K562 (cell line): ENCODE data around the gene MITF. TPM values are rescaled to one million over a fixed set of nuclear protein-coding genes. Genes with fewer than 3 reads are reported as not detected.

ENCODE experiments used
- ADNP ChIP-seq: fragments of 200-800 bp; sonication (Bioruptor generic); IDR thresholded peaks from 2 replicates; pipeline ENCODE4 v1.6.1; 2016; ENCODE audit warnings: missing genetic modification characterization, missing compliant biosample characterization
- CEBPB ChIP-seq: fragments of 450-650 bp; IDR thresholded peaks from 2 replicates; pipeline ENCODE4 v1.6.1; 2016; ENCODE audit warnings: missing genetic modification characterization, missing compliant biosample characterization
- CREB1 ChIP-seq, 2 experiments: sonication (generic) in 1 of 2; formaldehyde crosslinking in 1 of 2; IDR thresholded peaks; 2 replicates each; pipeline versions ENCODE4 v1.6.1 to v1.8.0; 2012 to 2022; ENCODE audit warnings: inconsistent platforms in 1 of 2, mild to moderate bottlenecking in 1 of 2, missing genetic modification reagents in 1 of 2, moderate library complexity in 1 of 2
- EHMT2 ChIP-seq: fragments of 450-650 bp; IDR thresholded peaks from 2 replicates; pipeline ENCODE4 v1.6.1; 2018; ENCODE audit warnings: antibody characterized with exemption
- ELF1 ChIP-seq: fragments of 200-800 bp; sonication (Bioruptor generic); IDR thresholded peaks from 2 replicates; pipeline ENCODE4 v1.6.1; 2016; ENCODE audit warnings: missing genetic modification characterization, missing compliant biosample characterization
- EP300 ChIP-seq: IDR thresholded peaks from 2 replicates; pipeline ENCODE4 v1.6.1; 2012; ENCODE audit warnings: low read length, improper control_type of control experiment
- FOXK1 ChIP-seq: sonication (generic); formaldehyde crosslinking; IDR thresholded peaks from 2 replicates; pipeline ENCODE4 v1.8.0; 2022; ENCODE audit warnings: missing genetic modification reagents, mild to moderate bottlenecking, borderline replicate concordance
- JUN ChIP-seq, 2 experiments: sonication (generic) in 1 of 2; formaldehyde crosslinking in 1 of 2; IDR thresholded peaks; 2 replicates each; pipeline versions ENCODE4 v1.6.1 to v1.8.0; 2012 to 2022; ENCODE audit warnings: borderline replicate concordance in 2 of 2, mild to moderate bottlenecking in 2 of 2, improper control_type of control experiment in 1 of 2, low read depth in 1 of 2, low read length in 1 of 2, missing genetic modification reagents in 1 of 2
- JUND ChIP-seq, 2 experiments: IDR thresholded peaks; 2 replicates in 1 of 2; 3 replicates in 1 of 2; pipeline ENCODE4 v1.6.1; 2011; ENCODE audit warnings: borderline replicate concordance in 2 of 2, low read depth in 2 of 2, low read length in 2 of 2, improper control_type of control experiment in 1 of 2, missing biosample characterization in 1 of 2, missing genetic modification characterization in 1 of 2, missing genetic modification reagents in 1 of 2
- NR2C2 ChIP-seq, 2 experiments: fragments of 200-800 bp in 1 of 2; sonication (Bioruptor generic) in 1 of 2; sonication (generic) in 1 of 2; formaldehyde crosslinking in 1 of 2; IDR thresholded peaks; 2 replicates each; pipeline versions ENCODE4 v1.6.1 to v1.8.0; 2016 to 2022; ENCODE audit warnings: mild to moderate bottlenecking in 1 of 2, missing compliant biosample characterization in 1 of 2, missing genetic modification characterization in 1 of 2, missing genetic modification reagents in 1 of 2
- NR4A1 ChIP-seq, 2 experiments: fragments of 250-450 bp in 1 of 2; fragments of 450-650 bp in 1 of 2; sonication (Bioruptor Pico) in 1 of 2; IDR thresholded peaks; 2 replicates each; pipeline versions ENCODE4 v1.4.0 to v1.6.1; 2016 to 2020; ENCODE audit warnings: mild to moderate bottlenecking in 2 of 2, missing compliant biosample characterization in 1 of 2, missing genetic modification characterization in 1 of 2, moderate library complexity in 1 of 2
- PHF8 ChIP-seq: fragments of 200-600 bp; sonication (generic); IDR thresholded peaks from 2 replicates; pipeline ENCODE4 v1.6.1; 2012; ENCODE audit warnings: mixed run types, mild to moderate bottlenecking, inconsistent platforms, low read length, moderate library complexity, borderline replicate concordance
- PRMT5 ChIP-seq: sonication (generic); formaldehyde crosslinking; IDR thresholded peaks from 2 replicates; pipeline ENCODE4 v1.5.0; 2020; ENCODE audit warnings: missing genetic modification reagents
- RFX7 ChIP-seq: fragments of 250-450 bp; sonication (Bioruptor Pico); IDR thresholded peaks from 2 replicates; pipeline ENCODE4 v1.5.1; 2021; ENCODE audit warnings: mild to moderate bottlenecking
- U2AF1 ChIP-seq: fragments of 200-400 bp; formaldehyde crosslinking; optimal IDR thresholded peaks from 2 replicates; pipeline ENCODE3; 2017; ENCODE audit warnings: mild to moderate bottlenecking, low read depth, low read length, moderate library complexity
- YBX1 ChIP-seq: fragments of 450-650 bp; IDR thresholded peaks from 2 replicates; pipeline ENCODE4 v1.7.1; 2016; ENCODE audit warnings: mild to moderate bottlenecking
- ZNF140 ChIP-seq: fragments of 250-450 bp; sonication (Bioruptor Pico); IDR thresholded peaks from 2 replicates; pipeline ENCODE4 v1.8.0; 2021; ENCODE audit warnings: moderate library complexity, mild to moderate bottlenecking, inconsistent platforms
- ZNF197 ChIP-seq: fragments of 200-800 bp; sonication (Bioruptor generic); IDR thresholded peaks from 2 replicates; pipeline ENCODE4 v1.6.1; 2016; ENCODE audit warnings: low read depth, missing genetic modification characterization, missing compliant biosample characterization
- ZNF324 ChIP-seq: fragments of 250-450 bp; sonication (Bioruptor Pico); IDR thresholded peaks from 2 replicates; pipeline ENCODE4 v1.4.0; 2020; ENCODE audit warnings: mild to moderate bottlenecking
- ZNF764 ChIP-seq: fragments of 250-450 bp; sonication (Bioruptor Pico); IDR thresholded peaks from 2 replicates; pipeline ENCODE4 v1.4.0; 2020; ENCODE audit warnings: low read depth, mild to moderate bottlenecking, moderate library complexity
- polyA plus RNA-seq, 8 experiments: library from polyadenylated mRNA; depleted of rRNA in 4 of 8; stranded (reverse) in 5 of 8; unstranded in 3 of 8; fragments of >200 nt; fragmentation: Nextera tagmentation in 2 of 8; fragmentation: Illumina TruSeq in 1 of 8; extraction: Ambion mirVana in 2 of 8; extraction: Trizol in 1 of 8; gene quantifications; 2 replicates each; pipeline versions ENCODE4 v1.2.1 to v1.2.3, GENCODE V29; 2011 to 2014; ENCODE audit warnings: inconsistent platforms in 1 of 8, missing spikeins in 1 of 8
- total RNA-seq, 7 experiments: library from RNA; depleted of rRNA in 6 of 7; stranded (reverse); fragments of >200 nt in 6 of 7; fragmentation: Illumina TruSeq in 2 of 7; extraction: Trizol in 2 of 7; gene quantifications; 2 replicates each; pipeline versions ENCODE4 v1.2.1 to v1.2.3, GENCODE V29; 2011 to 2021; ENCODE audit warnings: low replicate concordance in 1 of 7
- TF ChIP-seq, protein P1 (sequence below): sonication (generic); formaldehyde crosslinking; IDR thresholded peaks from 2 replicates; pipeline ENCODE4 v1.8.0; 2023; ENCODE audit warnings: mild to moderate bottlenecking, missing genetic modification reagents
- TF ChIP-seq, protein P2 (sequence below), 3 experiments: fragments of 200-800 bp in 1 of 3; sonication (Bioruptor generic) in 1 of 3; sonication (generic) in 1 of 3; formaldehyde crosslinking in 1 of 3; IDR thresholded peaks; 2 replicates each; pipeline versions ENCODE4 v1.6.1 to v1.8.0; 2016 to 2022; ENCODE audit warnings: mild to moderate bottlenecking in 2 of 3, missing compliant biosample characterization in 2 of 3, missing genetic modification characterization in 2 of 3, missing genetic modification reagents in 1 of 3
- TF ChIP-seq, protein P3 (sequence below): fragments of 450-650 bp; conservative IDR thresholded peaks from 2 replicates; pipeline ENCODE4 v1.6.1; 2016; ENCODE audit warnings: missing genetic modification characterization, low read depth, mild to moderate bottlenecking, missing compliant biosample characterization, moderate library complexity

The MITF gene
- total and polyA plus RNA-seq, 9 of the 15 experiments (the other 6 are each of a cell fraction or from before 2014, with no cell fraction given), result 5.6 to 14.9 (median 11.1) TPM

DNA sequence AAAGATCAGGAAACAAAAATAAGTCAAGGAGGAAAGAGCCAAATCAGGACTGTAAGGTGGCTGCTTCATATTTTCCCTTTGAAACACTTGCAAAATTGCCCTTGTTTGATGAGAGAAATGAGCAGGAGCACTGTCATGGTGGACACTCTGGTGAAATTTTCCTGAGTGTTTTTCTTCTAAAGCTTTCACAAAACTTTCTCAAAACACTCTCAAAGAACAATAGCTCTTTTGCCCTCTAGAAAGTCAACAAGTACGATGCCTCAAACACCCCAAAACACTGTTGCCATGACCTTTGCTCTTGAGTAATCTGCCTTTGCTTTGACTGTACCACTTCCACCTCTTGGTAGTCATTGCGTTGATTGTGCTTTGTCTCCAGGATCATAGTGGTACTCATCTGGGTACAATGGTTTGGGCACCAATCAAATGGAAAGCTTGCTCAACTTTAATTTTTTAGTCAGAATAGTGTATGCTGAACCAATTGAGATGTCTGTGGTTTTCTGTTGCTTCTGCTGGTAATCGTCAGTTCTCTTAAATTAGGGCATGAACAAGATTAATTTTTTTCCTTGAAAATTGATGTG, 13.2 kb upstream of the MITF start (continued):
- TF ChIP-seq ZNF324 (CRISPR knock-in tag) (no peak), NR2C2 (CRISPR knock-in tag; IDR thresholded peaks at IDR 0.05) (no peak), NR2C2 (tag; IDR thresholded peaks at IDR 0.05) (0 out of 2 replicates have a peak, but pooled peaks have one; percentile 21), JUN (IDR thresholded peaks at IDR 0.05; ENCODE audit: borderline replicate concordance, low read depth, low read length) (no peak), JUN (CRISPR knock-in tag; IDR thresholded peaks at IDR 0.05; ENCODE audit: borderline replicate concordance) (no peak), EHMT2 (peak; percentile 47; the same call in 1 of the 2 replicates), ADNP (tag) (no peak), ELF1 (tag) (no peak), YBX1 (no peak), ZNF764 (no peak), FOXK1 (CRISPR knock-in tag) (no peak), PHF8 (no peak), ZNF197 (CRISPR knock-in tag) (no peak), PRMT5 (no peak), JUND (IDR thresholded peaks at IDR 0.05; ENCODE audit: borderline replicate concordance, low read depth, low read length) (no peak), JUND (tag; IDR thresholded peaks at IDR 0.05; ENCODE audit: borderline replicate concordance, low read depth, low read length) (no peak), RFX7 (no peak), CREB1 (IDR thresholded peaks at IDR 0.05) (no peak), CREB1 (CRISPR knock-in tag; IDR thresholded peaks at IDR 0.05) (no peak), EP300 (no peak), CEBPB (tag) (no peak), NR4A1 (CRISPR knock-in tag; IDR thresholded peaks at IDR 0.05) (no peak), NR4A1 (tag; IDR thresholded peaks at IDR 0.05) (0 out of 2 replicates have a peak, but pooled peaks have one; percentile 51), ZNF140 (no peak), U2AF1 (no peak)
- TF ChIP-seq, protein P1, sequence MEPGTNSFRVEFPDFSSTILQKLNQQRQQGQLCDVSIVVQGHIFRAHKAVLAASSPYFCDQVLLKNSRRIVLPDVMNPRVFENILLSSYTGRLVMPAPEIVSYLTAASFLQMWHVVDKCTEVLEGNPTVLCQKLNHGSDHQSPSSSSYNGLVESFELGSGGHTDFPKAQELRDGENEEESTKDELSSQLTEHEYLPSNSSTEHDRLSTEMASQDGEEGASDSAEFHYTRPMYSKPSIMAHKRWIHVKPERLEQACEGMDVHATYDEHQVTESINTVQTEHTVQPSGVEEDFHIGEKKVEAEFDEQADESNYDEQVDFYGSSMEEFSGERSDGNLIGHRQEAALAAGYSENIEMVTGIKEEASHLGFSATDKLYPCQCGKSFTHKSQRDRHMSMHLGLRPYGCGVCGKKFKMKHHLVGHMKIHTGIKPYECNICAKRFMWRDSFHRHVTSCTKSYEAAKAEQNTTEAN, result no peak
- TF ChIP-seq, protein P2, sequence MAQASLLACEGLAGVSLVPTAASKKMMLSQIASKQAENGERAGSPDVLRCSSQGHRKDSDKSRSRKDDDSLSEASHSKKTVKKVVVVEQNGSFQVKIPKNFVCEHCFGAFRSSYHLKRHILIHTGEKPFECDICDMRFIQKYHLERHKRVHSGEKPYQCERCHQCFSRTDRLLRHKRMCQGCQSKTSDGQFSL (CRISPR knock-in tag; IDR thresholded peaks at IDR 0.05), result no peak
- TF ChIP-seq, protein P2 (tag; IDR thresholded peaks at IDR 0.05), result no peak
- TF ChIP-seq, protein P3, sequence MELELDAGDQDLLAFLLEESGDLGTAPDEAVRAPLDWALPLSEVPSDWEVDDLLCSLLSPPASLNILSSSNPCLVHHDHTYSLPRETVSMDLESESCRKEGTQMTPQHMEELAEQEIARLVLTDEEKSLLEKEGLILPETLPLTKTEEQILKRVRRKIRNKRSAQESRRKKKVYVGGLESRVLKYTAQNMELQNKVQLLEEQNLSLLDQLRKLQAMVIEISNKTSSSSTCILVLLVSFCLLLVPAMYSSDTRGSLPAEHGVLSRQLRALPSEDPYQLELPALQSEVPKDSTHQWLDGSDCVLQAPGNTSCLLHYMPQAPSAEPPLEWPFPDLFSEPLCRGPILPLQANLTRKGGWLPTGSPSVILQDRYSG, result peak; percentile 69; the same call in 1 of the 2 replicates
